Transverse colon (tissue), 4 donors: ENCODE data around the gene UQCRH.

Experiments
- EP300 ChIP-seq: sonication (generic); formaldehyde crosslinking; IDR thresholded peaks from one replicate; pipeline ENCODE4 v1.6.1; 2017; ENCODE audit warnings: antibody characterized with exemption, low read depth
- POLR2AphosphoS5 ChIP-seq, 3 donors: sonication (generic); formaldehyde crosslinking; IDR thresholded peaks; one replicate each; pipeline ENCODE4 v1.6.1; 2016; ENCODE audit warnings: antibody characterized with exemption in 3 of 3
- TF ChIP-seq, protein P1 (sequence below), 5 experiments: fragments of 200-600 bp in 3 of 5; fragments of 450-650 bp in 2 of 5; sonication (generic) in 3 of 5; IDR thresholded peaks; 1 replicate in 2 of 5; 2 replicates in 3 of 5; pipeline ENCODE4 v1.5.1; 2016 to 2017; ENCODE audit warnings: antibody characterized with exemption in 5 of 5, inconsistent platforms in 3 of 5, mild to moderate bottlenecking in 2 of 5, moderate library complexity in 1 of 5

DNA sequence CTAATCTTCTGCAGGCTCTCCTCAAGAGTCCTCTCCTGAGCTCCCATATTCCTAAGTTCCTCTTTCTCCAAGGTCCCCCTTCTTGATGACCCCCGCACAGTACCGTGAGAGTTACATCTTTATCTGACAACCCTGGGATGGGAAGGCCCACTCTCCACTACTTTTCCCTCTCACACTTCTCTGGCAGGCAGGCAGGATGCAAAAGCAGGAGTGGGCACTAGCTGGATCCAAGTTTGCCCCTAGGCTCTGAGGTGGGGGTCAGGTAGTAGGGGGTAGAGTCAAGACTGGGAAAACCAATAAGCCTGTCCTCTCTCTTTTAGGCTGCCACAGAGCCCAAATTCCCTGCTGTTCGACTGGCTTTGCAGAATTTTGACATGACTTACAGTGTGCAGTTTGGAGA, 41.0 kb downstream of the UQCRH start:
- TF ChIP-seq, protein P1, sequence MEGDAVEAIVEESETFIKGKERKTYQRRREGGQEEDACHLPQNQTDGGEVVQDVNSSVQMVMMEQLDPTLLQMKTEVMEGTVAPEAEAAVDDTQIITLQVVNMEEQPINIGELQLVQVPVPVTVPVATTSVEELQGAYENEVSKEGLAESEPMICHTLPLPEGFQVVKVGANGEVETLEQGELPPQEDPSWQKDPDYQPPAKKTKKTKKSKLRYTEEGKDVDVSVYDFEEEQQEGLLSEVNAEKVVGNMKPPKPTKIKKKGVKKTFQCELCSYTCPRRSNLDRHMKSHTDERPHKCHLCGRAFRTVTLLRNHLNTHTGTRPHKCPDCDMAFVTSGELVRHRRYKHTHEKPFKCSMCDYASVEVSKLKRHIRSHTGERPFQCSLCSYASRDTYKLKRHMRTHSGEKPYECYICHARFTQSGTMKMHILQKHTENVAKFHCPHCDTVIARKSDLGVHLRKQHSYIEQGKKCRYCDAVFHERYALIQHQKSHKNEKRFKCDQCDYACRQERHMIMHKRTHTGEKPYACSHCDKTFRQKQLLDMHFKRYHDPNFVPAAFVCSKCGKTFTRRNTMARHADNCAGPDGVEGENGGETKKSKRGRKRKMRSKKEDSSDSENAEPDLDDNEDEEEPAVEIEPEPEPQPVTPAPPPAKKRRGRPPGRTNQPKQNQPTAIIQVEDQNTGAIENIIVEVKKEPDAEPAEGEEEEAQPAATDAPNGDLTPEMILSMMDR (IDR thresholded peaks at IDR 0.05), result no peak
- TF ChIP-seq EP300 (no peak), POLR2AphosphoS5 (IDR thresholded peaks at IDR 0.05) (no peak)
